ENCODE measurements around the gene LASP1NB.

LASP1NB gene

DNA sequence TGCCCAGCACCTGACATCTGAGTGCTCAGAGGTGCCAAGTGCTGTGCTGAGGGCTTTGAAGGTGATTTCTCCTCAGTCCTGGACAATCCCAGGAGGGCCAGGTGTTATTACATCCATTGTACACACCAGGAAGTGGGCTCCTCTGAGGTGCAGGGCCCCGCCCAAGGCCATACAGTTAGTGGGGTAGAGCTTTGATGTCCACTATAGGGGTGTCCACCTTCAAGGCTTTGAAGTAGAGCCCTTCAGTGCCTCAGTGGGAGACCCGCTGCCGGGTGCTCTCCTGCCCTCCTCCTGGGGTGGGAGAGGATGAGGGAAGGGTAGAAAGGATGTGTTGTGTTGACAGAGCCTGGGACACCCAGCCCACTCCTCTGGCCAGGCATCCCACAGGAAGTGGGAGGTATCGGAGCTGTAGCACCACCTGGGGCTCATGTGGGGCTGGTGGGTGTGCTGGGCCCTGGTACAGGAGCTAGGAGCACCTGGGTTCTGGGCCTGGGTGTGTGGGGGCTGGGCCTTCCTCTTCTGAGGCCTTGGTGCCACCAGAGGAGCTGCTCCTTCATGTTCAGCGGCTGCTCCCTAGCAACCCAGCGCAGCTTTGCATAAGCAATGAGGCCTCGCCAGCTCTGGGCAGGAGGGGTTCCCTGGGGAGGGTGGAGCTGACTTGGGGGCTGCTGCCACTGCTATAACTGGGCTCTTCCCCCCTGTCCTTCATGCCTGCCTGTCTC is 48.1 kb upstream of the LASP1NB start:
- Histone ChIP-seq H3K36me3 (replicated peaks in 1 of 2; ENCODE audit: control insufficient read depth in 1 of 2, insufficient read depth in 2 of 2, low read length in 1 of 2) (peaks cover 21 to 34% of the 10 kb centered on the region in 2 experiments), H2AFZ (ENCODE audit: low read depth) (no peak overlapping the region), H3K4me1 (ENCODE audit: control insufficient read depth in 1 of 2, insufficient read depth in 2 of 2, low read depth in 1 of 2, low read length in 1 of 2) (peaks cover 37 to 55% of the 10 kb centered on the region in 2 experiments; a peak in 3 of 4 replicates), H3K79me2 (ENCODE audit: insufficient read depth) (peaks cover 93% of the 10 kb centered on the region), H3K27me3 (ENCODE audit: insufficient read depth) (no peaks in the 10 kb centered on the region), H3K27ac (ENCODE audit: low read depth in 2 of 2, low read length in 1 of 2) (peak overlapping the region in 1 of 2 experiments; percentile 63; a peak in 1 of 4 replicates), H3K9ac (no peak overlapping the region), H4K20me1 (ENCODE audit: insufficient read depth) (peaks cover 90% of the 10 kb centered on the region), H3K4me3 (ENCODE audit: low read depth in 2 of 2, low read length in 1 of 2) (no peak overlapping the region), H3K9me3 (no peaks in the 10 kb centered on the region), H3K4me2 (peak overlapping the region; percentile 41; the same call in 1 of the 2 replicates), H3F3A (replicated peaks; ENCODE audit: insufficient read depth) (peaks cover 37% of the 10 kb centered on the region), H3K9me2 (no peaks in the 10 kb centered on the region)
- WGBS (ENCODE audit: low lambda C conversion rate) = 92% methylated on average over 2 of the region's 7 CpGs
- TF ChIP-seq IRF3 (IDR thresholded peaks at IDR 0.05; ENCODE audit: low read depth, low read length) = no peak
- TF ChIP-seq YY1 (IDR thresholded peaks at IDR 0.05; ENCODE audit: low read depth) = no peak
- TF ChIP-seq TAF1 (IDR thresholded peaks at IDR 0.05; ENCODE audit: borderline replicate concordance, low read depth, low read length) = no peak
- no peak for TF ChIP-seq RCOR1 (IDR thresholded peaks at IDR 0.05; ENCODE audit: low read length)
- no peak for TF ChIP-seq TCF12 (IDR thresholded peaks at IDR 0.05)
- no peak for TF ChIP-seq TEAD4 (IDR thresholded peaks at IDR 0.05; ENCODE audit: borderline replicate concordance, insufficient read depth)
- no peak for TF ChIP-seq SIN3A (IDR thresholded peaks at IDR 0.05; ENCODE audit: borderline replicate concordance, low read depth, low read length)
- TF ChIP-seq ELF1 (IDR thresholded peaks at IDR 0.05) = no peak
- TF ChIP-seq, protein P1, sequence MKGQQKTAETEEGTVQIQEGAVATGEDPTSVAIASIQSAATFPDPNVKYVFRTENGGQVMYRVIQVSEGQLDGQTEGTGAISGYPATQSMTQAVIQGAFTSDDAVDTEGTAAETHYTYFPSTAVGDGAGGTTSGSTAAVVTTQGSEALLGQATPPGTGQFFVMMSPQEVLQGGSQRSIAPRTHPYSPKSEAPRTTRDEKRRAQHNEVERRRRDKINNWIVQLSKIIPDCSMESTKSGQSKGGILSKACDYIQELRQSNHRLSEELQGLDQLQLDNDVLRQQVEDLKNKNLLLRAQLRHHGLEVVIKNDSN (IDR thresholded peaks at IDR 0.05; ENCODE audit: borderline replicate concordance, low read depth) = no peak
- no peak for TF ChIP-seq POLR2AphosphoS5 (IDR thresholded peaks at IDR 0.05; ENCODE audit: low read depth, low read length)
- no peak for TF ChIP-seq GATA2 (CRISPR knock-in tag; IDR thresholded peaks at IDR 0.05)
- no peak for TF ChIP-seq FOSL2 (IDR thresholded peaks at IDR 0.05; ENCODE audit: borderline replicate concordance, low read depth)
- no peak for TF ChIP-seq MEF2A (IDR thresholded peaks at IDR 0.05; ENCODE audit: borderline replicate concordance, low read depth)
- TF ChIP-seq ZBTB33 (IDR thresholded peaks at IDR 0.05; ENCODE audit: borderline replicate concordance, low read depth) = no peak
- TF ChIP-seq, protein P2, sequence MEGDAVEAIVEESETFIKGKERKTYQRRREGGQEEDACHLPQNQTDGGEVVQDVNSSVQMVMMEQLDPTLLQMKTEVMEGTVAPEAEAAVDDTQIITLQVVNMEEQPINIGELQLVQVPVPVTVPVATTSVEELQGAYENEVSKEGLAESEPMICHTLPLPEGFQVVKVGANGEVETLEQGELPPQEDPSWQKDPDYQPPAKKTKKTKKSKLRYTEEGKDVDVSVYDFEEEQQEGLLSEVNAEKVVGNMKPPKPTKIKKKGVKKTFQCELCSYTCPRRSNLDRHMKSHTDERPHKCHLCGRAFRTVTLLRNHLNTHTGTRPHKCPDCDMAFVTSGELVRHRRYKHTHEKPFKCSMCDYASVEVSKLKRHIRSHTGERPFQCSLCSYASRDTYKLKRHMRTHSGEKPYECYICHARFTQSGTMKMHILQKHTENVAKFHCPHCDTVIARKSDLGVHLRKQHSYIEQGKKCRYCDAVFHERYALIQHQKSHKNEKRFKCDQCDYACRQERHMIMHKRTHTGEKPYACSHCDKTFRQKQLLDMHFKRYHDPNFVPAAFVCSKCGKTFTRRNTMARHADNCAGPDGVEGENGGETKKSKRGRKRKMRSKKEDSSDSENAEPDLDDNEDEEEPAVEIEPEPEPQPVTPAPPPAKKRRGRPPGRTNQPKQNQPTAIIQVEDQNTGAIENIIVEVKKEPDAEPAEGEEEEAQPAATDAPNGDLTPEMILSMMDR (IDR thresholded peaks at IDR 0.05) = no peak
- TF ChIP-seq EZH2phosphoT487 (IDR thresholded peaks at IDR 0.05; ENCODE audit: borderline replicate concordance, low read depth) = no peak
- DNase-seq = no peak
- CTCF ChIA-PET = interaction anchor here (0.6 to 2.6 kb wide), 3 partner anchors 17 to 106 kb away, joined by 3 to 6 read pairs (median 3); no protein-coding TSS in a partner anchor
- POLR2A ChIA-PET = no interaction called here

Measured in SK-N-SH (cell line).